Activated T-helper 17 cell treated with anti-CD3 and anti-CD28 coated beads, Interleukin-2, amount 50 U/mL, for 72 hours (primary cell): ENCODE data around the gene AEN. TPM values are rescaled to one million over a fixed set of nuclear protein-coding genes. Genes with fewer than 3 reads are reported as not detected.

Experiments
- ATAC-seq: fragments of 150-1000 bp; cut with Tn5 transposase; replicated peaks from 2 replicates; pipeline ENCODE4 v1.10.0; 2021; ENCODE audit warnings: mild to moderate bottlenecking, moderate library complexity
- H3K27ac Mint-ChIP-seq: one replicate; pipeline ENCODE4 v1.8.0; 2022; ENCODE audit warnings: mixed read lengths
- H3K27me3 Mint-ChIP-seq: one replicate; pipeline ENCODE4 v1.8.0; 2022; ENCODE audit warnings: mixed read lengths
- H3K36me3 Mint-ChIP-seq: one replicate; pipeline ENCODE4 v1.8.0; 2022; ENCODE audit warnings: low read depth, mild to moderate bottlenecking, mixed read lengths
- H3K4me1 Mint-ChIP-seq: one replicate; pipeline ENCODE4 v1.8.0; 2022; ENCODE audit warnings: mixed read lengths
- H3K4me3 Mint-ChIP-seq: one replicate; pipeline ENCODE4 v1.8.0; 2022; ENCODE audit warnings: mild to moderate bottlenecking, mixed read lengths
- H3K9me3 Mint-ChIP-seq: one replicate; pipeline ENCODE4 v1.8.0; 2022; ENCODE audit warnings: mixed read lengths
- total RNA-seq, 2 donors: library from RNA; stranded (reverse); gene quantifications; one replicate each; pipeline ENCODE4 v1.2.3, GENCODE V29; 2022

Gene AEN, protein sequence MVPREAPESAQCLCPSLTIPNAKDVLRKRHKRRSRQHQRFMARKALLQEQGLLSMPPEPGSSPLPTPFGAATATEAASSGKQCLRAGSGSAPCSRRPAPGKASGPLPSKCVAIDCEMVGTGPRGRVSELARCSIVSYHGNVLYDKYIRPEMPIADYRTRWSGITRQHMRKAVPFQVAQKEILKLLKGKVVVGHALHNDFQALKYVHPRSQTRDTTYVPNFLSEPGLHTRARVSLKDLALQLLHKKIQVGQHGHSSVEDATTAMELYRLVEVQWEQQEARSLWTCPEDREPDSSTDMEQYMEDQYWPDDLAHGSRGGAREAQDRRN
- total RNA-seq: 10 to 100 TPM; 43.6 to 53.8 TPM

- peak; percentile 82 for ATAC-seq
- H3K27me3 Mint-ChIP-seq: peaks cover 5% of the 10 kb centered on the region
- H3K27ac Mint-ChIP-seq: peak within 1 kb of the TSS; percentile 89
- peak within 1 kb of the TSS; percentile 87 for H3K4me3 Mint-ChIP-seq
- no peaks in the 10 kb centered on the region for H3K9me3 Mint-ChIP-seq
- peaks cover 49% of the 10 kb centered on the region for H3K36me3 Mint-ChIP-seq
- peaks cover 12% of the 10 kb centered on the region for H3K4me1 Mint-ChIP-seq
Observed at GRCh38 chr15:88620995-88621772, at the start of gene AEN. Gene AEN (plus strand): TSS chr15:88621340. CDS start chr15:88626210, 4,870 bp downstream.

GRCh38 chr15:88571852-88572259 lies 49.3 kb upstream of the AEN start:
- Mint-ChIP-seq H3K9me3 (no peaks in the 10 kb centered on the region), H3K27me3 (peaks cover 9% of the 10 kb centered on the region), H3K27ac (no peak overlapping the region), H3K36me3 (no peaks in the 10 kb centered on the region), H3K4me3 (no peak overlapping the region), H3K4me1 (no peaks in the 10 kb centered on the region)
- no peak for ATAC-seq

DNA sequence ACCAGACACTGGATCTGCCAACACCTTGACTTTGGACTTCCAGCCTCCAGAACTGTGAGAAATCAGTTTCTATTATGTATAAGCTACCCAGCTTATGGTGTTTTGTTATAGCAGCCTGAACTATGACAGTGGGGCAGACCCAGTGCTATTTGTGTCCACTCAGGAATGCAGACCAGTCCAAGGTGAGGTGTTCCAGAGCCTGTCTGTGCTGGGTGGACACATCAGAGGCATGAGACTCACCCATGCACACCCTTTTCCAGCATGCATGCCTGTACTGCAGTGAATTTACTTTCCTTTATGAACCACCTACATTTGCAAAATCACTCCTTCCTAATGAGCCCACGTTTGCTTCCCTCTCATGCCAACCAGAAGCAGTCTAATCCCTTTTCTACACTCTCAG lies 47.1 kb upstream of the AEN start:
- Mint-ChIP-seq H3K27me3 (peaks cover 9% of the 10 kb centered on the region), H3K4me1 (no peaks in the 10 kb centered on the region), H3K9me3 (no peaks in the 10 kb centered on the region), H3K27ac (no peak overlapping the region), H3K36me3 (no peaks in the 10 kb centered on the region), H3K4me3 (no peak overlapping the region)
- ATAC-seq: no peak

- H3K9me3 Mint-ChIP-seq: no peaks in the 10 kb centered on the region
- ATAC-seq: no peak
- no peaks in the 10 kb centered on the region for H3K4me1 Mint-ChIP-seq
- peaks cover 9% of the 10 kb centered on the region for H3K27me3 Mint-ChIP-seq
- no peaks in the 10 kb centered on the region for H3K36me3 Mint-ChIP-seq
- H3K27ac Mint-ChIP-seq: no peak overlapping the region
- H3K4me3 Mint-ChIP-seq: no peak overlapping the region
Observed at GRCh38 chr15:88574655-88575054, 46.5 kb upstream of the AEN start.

- Mint-ChIP-seq H3K27me3 (peaks cover 10% of the 10 kb centered on the region), H3K4me3 (no peak overlapping the region), H3K9me3 (no peaks in the 10 kb centered on the region), H3K27ac (no peak overlapping the region), H3K36me3 (no peaks in the 10 kb centered on the region), H3K4me1 (no peaks in the 10 kb centered on the region)
- ATAC-seq: no peak
Observed at GRCh38 chr15:88579322-88579721, 41.8 kb upstream of the AEN start.

DNA sequence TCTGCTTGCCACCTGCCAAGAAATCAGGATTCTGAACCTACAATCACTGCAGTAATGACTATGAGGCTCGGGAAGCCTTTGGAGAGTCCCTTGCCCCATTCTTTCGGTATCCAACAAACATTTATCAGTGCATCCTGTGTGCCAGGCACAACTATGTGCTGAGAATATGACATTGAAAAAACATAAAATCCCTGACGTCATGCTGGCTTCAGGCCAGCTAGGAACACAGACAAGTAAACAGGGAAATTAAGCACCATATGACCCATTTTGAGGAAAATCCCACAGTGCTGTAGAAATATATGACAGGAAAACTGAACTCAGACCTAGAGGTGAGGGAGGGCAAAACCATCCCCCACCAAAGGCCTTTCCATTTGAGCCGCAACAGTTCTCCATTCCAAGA lies 40.6 kb upstream of the AEN start:
- no peaks in the 10 kb centered on the region for H3K9me3 Mint-ChIP-seq
- peaks cover 4% of the 10 kb centered on the region for H3K27me3 Mint-ChIP-seq
- H3K36me3 Mint-ChIP-seq: no peaks in the 10 kb centered on the region
- ATAC-seq: no peak
- no peak overlapping the region for H3K4me3 Mint-ChIP-seq
- no peaks in the 10 kb centered on the region for H3K4me1 Mint-ChIP-seq
- no peak overlapping the region for H3K27ac Mint-ChIP-seq

GRCh38 chr15:88586401-88587162 lies 34.6 kb upstream of the AEN start:
- Mint-ChIP-seq H3K36me3 (no peaks in the 10 kb centered on the region), H3K9me3 (no peaks in the 10 kb centered on the region), H3K4me1 (no peaks in the 10 kb centered on the region), H3K27ac (no peak overlapping the region), H3K27me3 (peaks cover 8% of the 10 kb centered on the region), H3K4me3 (no peak overlapping the region)
- no peak for ATAC-seq

GRCh38 chr15:88590759-88591158 lies 30.4 kb upstream of the AEN start:
- Mint-ChIP-seq H3K9me3 (no peaks in the 10 kb centered on the region), H3K27ac (no peak overlapping the region), H3K4me1 (no peaks in the 10 kb centered on the region), H3K36me3 (no peaks in the 10 kb centered on the region), H3K27me3 (peaks cover 9% of the 10 kb centered on the region), H3K4me3 (no peak overlapping the region)
- no peak for ATAC-seq

DNA sequence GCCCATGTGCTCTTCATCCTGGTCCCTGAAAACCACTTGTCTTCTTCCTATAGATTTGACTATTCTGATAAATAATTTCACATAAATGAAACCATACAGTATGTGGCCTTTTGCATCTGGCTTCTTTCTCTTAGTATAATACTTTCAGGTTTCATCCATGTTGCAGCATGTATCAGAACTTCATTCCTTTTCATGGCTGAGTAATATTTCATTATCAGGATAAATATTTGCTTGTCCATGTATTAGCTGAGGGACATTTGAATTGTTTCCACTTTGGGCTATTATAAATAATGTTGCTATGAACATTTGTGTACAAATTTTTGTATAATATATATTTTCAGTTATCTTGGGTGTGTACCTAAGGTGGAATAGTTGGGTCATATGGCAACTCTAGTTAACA lies 29.8 kb upstream of the AEN start:
- no peaks in the 10 kb centered on the region for H3K36me3 Mint-ChIP-seq
- ATAC-seq: no peak
- H3K4me3 Mint-ChIP-seq: no peak overlapping the region
- no peaks in the 10 kb centered on the region for H3K9me3 Mint-ChIP-seq
- peaks cover 9% of the 10 kb centered on the region for H3K27me3 Mint-ChIP-seq
- H3K4me1 Mint-ChIP-seq: no peaks in the 10 kb centered on the region
- H3K27ac Mint-ChIP-seq: no peak overlapping the region

DNA sequence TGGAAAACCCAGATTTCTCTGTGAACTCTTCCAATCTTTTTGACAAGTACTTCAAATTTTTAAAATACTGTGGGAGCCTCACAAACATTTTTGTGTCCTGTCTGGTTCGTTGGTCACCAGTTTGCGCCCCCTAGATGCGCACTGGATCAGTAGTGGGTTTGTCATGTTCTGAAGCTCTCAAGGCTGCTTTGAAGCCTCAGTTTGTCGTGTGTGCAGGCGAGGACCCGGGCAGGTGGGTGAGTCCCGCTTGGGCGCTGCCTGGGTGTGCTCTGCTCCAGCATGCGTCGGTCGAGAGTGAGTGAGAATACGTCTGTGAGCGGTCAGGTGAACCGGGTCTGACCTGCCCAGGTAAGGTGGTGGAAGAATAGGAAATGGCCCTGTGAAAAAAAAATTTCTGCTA lies 17.3 kb upstream of the AEN start:
- peaks cover 50% of the 10 kb centered on the region for H3K27me3 Mint-ChIP-seq
- H3K9me3 Mint-ChIP-seq: no peaks in the 10 kb centered on the region
- peaks cover 6% of the 10 kb centered on the region for H3K4me1 Mint-ChIP-seq
- no peak overlapping the region for H3K27ac Mint-ChIP-seq
- no peak overlapping the region for H3K4me3 Mint-ChIP-seq
- no peaks in the 10 kb centered on the region for H3K36me3 Mint-ChIP-seq
- ATAC-seq: no peak

- Mint-ChIP-seq H3K27me3 (peaks cover 57% of the 10 kb centered on the region), H3K36me3 (no peaks in the 10 kb centered on the region), H3K9me3 (no peaks in the 10 kb centered on the region), H3K4me3 (peak overlapping the region; percentile 35), H3K4me1 (peaks cover 6% of the 10 kb centered on the region), H3K27ac (no peak overlapping the region)
- ATAC-seq: no peak
Observed at GRCh38 chr15:88604381-88605188, 16.6 kb upstream of the AEN start.

DNA sequence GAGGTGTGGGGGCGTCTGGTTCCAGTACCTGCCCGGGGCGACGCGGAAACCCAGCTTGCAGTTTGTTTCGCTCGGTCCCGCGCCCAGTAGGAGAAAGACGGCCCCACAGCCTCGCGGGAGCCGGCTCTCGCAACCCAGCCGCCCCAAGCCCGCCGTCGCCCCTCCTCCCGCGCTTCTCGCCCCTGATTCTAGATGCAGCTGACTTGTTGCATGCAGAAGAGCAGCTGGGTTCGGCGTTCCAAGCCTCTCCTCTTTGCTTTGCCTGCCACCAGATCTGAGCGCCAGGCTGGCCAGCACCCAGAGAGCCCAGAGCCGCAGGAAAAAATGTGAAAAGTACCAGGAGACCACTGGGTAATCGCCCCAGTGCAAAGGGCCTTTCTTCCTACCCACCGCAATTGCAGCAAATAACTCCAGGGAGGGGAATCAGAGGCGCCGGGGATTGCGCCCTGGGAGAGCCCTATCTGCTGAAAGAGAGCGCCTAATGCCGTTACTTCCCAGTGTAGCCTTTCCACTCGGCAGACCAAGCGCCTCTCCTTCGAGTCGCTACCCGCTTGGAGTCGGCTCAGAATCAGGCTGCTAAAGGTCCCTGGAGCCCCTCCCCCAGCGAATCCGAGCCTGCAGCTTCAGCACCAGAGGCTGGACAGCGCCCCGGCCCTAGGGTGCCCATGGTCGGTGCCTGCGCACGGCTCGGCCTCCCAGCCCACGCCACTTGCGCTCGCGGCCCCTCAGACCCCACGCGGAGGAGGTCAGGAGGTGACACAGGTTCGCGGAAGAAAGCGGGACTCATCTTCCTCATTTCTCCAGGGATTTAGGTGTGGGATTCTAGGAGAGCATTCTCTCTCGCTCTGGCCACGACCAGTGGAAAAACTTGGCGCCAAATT lies 15.7 kb upstream of the AEN start:
- Mint-ChIP-seq H3K36me3 (no peaks in the 10 kb centered on the region), H3K9me3 (no peaks in the 10 kb centered on the region), H3K27me3 (peaks cover 62% of the 10 kb centered on the region), H3K4me1 (peaks cover 6% of the 10 kb centered on the region), H3K27ac (no peak overlapping the region), H3K4me3 (peak overlapping the region; percentile 20)
- ATAC-seq: no peak

DNA sequence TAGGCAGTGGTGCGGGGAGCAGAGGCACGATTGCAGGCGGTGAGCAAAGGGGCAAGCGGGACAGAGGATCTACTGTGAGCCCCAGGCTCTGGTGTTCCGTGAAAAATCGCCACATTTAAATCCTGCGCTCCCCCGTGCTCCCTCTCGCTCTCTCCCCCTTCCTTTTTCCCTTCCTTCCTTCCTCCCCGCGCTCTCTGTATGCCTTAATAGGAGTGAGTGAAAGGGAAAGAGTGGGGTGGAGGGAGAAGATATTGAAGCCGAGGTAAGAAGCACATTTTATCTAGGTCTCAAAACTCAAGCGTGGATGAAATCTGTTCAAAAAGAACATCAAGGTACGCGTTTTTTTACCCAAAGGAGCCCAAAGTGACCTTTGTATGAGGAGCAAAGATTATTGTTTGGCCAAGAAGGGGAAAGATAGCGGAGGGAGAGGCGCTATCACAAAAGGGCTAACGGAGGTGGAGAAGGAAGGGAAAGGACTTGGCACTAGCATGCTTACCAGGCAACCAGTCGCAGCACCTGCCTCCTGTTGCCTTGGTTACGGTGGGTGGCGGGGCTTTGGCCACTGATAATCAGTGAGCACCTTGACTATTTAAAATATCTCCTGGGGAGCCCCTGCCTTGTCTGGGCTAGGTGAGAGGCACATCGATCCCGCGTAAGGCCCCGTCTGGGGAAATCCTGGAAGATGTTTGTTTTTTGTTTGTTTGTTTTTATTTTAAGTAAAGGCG lies 14.9 kb upstream of the AEN start:
- no peak for ATAC-seq
- H3K27me3 Mint-ChIP-seq: peaks cover 65% of the 10 kb centered on the region
- H3K4me3 Mint-ChIP-seq: no peak overlapping the region
- H3K27ac Mint-ChIP-seq: no peak overlapping the region
- no peaks in the 10 kb centered on the region for H3K36me3 Mint-ChIP-seq
- no peaks in the 10 kb centered on the region for H3K9me3 Mint-ChIP-seq
- H3K4me1 Mint-ChIP-seq: peaks cover 6% of the 10 kb centered on the region
